ENCODE measurements around the gene MOB2.

MOB2 gene

DNA sequence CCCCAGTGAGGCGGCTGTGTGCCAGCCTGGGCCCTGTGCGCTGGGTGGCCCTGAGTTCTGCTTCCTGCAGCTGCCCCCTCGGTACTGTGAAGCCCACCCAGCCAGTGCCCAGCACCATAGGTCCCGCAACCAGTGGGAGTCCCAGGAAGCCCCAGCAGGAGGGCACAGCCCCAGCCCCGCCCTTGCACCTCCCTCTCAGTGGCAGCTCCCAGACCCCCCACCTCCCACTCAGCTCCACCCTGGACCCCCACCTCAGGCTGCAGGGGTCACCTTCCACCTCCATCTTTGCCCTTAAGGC lies 30.9 kb downstream of the MOB2 start:
- no peak for DNase-seq

GRCh38 chr11:1455032-1455762 lies 31.4 kb downstream of the MOB2 start:
- DNase-seq = no peak

GRCh38 chr11:1454576-1454975 lies 32.0 kb downstream of the MOB2 start:
- no peak for DNase-seq

GRCh38 chr11:1453611-1454034 lies 33.0 kb downstream of the MOB2 start:
- DNase-seq = peak; percentile 55 to 59

DNA sequence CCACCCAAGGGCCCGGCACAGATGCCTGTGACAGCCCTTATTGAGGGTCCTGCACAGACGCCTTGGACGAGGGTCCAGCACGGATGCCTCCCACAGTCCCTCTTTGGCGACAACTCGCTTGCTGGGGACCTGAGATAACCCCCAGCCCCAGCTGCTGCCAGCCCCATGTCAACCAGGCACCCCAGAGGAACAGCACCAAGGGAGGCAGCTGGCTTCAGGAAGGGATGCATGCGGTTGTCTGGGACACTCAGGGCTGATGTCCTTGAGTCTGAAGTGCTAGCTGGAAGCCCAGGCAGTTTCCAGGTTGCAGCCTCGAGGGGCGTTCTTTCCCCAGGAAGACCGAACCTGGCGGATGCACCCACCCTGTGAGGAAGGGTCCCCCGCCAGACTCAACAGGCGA lies 33.8 kb downstream of the MOB2 start:
- no peak for DNase-seq

GRCh38 chr11:1451781-1452470 lies 34.7 kb downstream of the MOB2 start:
- DNase-seq = no peak

DNA sequence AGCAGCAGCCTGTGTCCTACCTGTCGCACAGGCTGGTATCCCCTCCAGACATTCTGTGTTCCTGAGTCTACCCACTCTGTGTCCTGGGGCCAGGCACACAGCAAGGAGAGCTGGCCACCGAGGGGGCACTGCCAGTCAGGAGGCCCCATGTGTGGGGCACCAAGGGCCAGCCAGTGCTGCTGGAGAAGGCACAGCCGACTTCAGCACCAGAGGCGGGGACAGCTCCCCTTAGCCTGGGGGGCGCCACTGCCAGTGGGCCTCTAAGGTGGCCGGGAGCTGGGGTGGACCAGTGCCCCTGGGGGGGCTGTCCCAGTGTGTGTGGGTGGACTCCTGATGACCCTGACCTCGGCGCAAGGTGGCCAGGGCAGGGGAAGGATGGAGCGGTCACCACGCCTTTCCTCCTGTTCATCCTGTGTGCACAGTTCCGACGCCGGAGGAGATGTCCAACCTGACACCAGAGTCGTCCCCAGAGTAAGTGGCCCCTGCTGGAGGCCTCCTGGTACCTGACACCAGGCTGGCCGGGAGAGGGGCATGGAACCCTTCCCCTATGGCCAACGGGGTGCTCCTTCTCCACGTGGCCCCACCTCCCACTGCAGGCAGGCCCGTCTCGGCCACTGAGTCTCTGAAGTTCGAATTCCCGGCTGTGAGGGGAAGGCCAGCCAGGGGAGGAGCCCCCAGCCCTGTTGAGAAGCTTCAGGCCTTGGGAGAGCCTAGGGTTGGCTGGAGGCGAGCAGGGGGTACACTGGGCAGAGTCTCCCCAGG lies 35.4 kb downstream of the MOB2 start:
- no peak for DNase-seq

DNA sequence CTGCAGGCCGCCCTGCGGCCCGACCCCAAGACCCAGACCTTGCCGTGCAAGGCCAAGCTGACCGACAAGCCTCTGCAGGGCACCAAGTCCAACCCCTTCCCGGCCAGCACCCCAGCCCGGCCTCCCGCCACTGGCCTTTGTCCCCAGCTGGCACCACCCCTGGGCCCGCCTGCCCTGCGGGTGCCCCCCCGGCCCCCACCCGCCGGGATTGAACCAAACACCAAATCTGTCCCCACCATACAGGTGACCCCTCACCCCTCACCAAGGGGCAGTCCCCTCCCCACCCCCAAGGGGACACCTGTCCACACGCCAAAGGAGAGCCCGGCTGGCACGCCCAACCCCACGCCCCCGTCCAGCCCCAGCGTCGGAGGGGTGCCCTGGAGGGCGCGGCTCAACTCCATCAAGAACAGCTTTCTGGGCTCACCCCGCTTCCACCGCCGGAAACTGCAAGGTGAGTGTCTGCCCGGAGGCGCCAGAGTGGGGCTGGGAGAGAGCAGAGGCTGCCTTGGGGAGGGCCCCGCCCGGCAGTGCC lies 36.2 kb downstream of the MOB2 start:
- no peak for DNase-seq

DNA sequence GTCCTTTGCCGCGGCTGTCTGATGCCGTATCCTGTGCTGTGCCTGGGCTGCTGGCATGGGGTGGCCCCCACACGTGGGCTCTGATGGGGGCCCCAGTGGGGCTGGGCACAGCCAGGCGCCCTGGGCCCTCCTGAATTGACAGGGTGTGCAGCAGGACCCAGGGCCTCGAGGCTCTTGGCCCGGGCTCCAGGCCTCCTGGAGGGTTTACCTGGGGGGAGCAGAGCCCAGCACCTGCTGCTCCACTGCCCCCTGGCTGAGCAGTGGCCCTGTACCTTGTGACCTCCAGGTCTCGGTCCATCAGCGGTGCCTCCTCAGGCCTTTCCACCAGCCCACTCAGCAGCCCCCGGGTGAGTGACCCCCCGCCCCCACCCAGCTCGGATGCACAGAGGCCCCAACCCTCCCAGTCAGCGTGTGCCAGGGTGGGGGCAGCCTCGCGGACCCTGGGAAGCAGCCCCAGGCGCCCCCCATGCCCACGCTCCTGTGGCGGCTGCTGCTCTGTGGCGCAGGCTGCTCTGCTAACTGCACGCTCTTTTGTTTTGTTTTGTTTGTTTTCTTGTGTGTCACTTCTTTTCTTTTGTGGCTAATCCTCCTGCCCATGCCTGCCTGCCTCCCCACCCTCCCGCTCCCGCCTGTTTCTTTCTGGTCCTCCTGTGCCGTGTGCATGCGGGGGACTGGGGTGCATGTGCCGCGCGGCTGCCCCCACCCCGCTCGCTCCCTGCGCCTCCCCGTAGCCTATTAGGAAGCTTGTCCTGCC lies 36.9 kb downstream of the MOB2 start:
- no peak for DNase-seq

GRCh38 chr11:1448882-1449281 lies 37.7 kb downstream of the MOB2 start:
- no peak for DNase-seq

- no peak for DNase-seq
These were observed 38.4 kb downstream of the MOB2 start for GRCh38 chr11:1447845-1448825.

GRCh38 chr11:1446623-1447022 lies 40.0 kb downstream of the MOB2 start:
- DNase-seq = no peak

GRCh38 chr11:1445741-1446445 lies 40.7 kb downstream of the MOB2 start:
- DNase-seq = no peak

- DNase-seq = no peak
These were observed 41.7 kb downstream of the MOB2 start for GRCh38 chr11:1444823-1445422.

- DNase-seq = no peak
These were observed 42.3 kb downstream of the MOB2 start for GRCh38 chr11:1444321-1444720.

DNA sequence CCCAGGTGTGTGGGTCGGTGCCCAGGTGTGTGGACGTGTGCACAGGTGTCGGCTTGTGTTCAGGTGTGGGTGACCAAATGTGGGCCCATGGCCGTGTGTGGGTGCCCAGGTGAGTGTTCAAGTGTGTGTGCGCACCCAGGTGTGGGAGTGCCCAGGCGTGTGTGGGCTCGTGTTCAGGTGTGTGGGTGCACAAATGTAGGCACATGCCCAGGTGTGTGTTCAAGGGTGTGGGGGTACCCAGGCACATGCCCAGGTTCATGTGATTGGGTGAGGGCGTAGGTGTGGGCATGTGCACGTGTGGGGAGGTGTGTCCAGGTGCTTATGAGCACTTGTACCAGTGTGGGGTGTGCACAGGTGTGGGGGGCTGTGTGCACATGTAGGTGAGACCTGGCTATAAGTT lies 42.8 kb downstream of the MOB2 start:
- no peak for DNase-seq

DNA sequence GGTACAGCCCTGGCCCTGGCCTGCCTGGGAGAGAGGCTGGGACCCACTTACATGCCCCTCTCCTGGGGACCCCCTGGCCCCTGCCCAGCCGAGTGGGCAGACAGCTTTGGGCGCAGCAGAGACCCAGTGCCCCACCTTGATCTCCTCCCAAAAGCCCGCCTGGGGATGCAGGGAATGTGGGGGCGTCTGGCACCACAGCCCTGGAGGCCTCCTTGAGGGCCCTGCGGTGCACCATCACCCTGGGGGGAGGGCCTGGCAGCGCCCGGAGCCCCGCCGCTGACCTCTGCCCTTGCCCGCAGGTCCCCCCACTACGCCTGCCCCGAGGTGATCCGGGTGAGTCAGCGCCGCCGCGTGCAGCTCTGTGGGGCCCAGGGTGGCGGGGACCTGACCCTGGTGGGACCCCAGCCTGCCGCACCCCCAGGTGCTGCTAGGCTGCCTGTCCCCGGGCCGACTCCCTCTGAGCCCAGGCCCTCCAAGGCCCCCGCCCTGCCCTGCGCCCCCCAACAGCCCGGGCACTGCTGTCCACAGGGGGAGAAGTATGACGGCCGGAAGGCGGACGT lies 43.7 kb downstream of the MOB2 start:
- DNase-seq = no peak

DNA sequence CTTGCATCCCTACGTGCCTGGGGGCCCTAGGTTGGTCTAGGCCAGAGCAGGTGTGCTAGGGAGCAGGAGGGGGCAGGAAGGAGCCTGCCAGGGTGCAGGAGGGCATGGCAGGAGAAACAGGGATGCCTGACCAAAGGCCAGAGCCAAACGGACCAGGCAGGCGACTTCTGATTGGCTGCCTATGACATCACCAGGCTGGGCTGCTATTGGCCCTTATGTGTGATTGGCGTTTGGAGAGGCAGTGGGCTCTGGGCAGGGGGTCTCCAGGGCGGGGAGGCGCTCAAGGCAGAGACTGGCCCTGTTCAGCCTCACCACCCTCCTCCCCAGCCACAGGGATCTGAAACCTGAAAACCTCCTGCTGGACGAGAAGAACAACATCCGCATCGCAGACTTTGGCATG lies 44.4 kb downstream of the MOB2 start:
- DNase-seq = no peak

DNA sequence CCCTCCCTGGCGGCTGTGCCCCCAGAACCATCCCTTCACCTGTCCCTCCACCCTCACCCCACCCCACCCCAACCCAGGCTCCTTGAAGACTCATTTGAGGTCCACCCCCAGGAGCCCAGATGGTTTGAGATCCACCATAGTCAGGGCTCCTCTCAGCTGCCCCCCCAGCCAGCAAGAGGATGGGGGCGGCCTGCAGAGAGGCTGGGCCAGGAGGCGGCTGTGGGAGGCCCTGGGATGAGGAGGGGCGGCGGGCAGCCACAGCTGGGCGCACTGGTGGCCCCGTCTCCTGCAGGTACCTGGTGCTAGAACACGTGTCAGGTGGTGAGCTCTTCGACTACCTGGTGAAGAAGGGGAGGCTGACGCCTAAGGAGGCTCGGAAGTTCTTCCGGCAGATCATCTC lies 46.1 kb downstream of the MOB2 start:
- DNase-seq = no peak

DNA sequence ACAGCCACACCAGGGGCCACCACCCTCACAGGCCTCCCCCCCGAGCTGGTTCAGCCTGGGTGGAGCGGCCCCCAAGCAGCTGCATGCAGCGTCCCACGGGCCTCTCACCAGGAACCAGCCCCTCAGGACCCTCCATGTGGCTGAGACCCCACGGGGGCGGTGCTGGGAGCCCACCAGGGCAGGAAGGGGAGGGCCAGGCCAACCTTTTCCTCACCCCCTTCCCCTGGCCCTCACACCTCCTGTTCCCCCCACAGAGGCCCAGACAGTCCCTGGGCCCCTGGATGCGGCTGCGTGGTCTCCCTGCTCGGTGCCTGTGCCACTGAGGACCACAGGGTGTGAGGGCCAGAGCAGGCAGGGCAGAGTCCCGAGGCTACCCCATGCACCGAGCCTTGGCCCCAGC lies 46.5 kb downstream of the MOB2 start:
- no peak for DNase-seq

Data from NCI-H2081 (cell line).